GM23338 (cell line): Measurements from ENCODE around the gene MAPK14. TPM values are rescaled to one million over a fixed set of nuclear protein-coding genes. Genes with fewer than 3 reads are reported as not detected.

Experiments used
- ATAC-seq: fragments of 200-7000 bp; cut with Tn5 transposase; 3 replicates; pipeline ENCODE4 v1.9.1; 2020
- DNase-seq: peaks from one replicate; pipeline ENCODE4 v3.0.0-alpha.2; 2015; ENCODE audit warnings: low spot score
- H2AFZ ChIP-seq: fragments of 200-600 bp; sonication (generic); 2 replicates; pipeline ENCODE4 v1.8.0; 2016; ENCODE audit warnings: antibody characterized with exemption, mild to moderate bottlenecking, moderate library complexity
- H3F3A ChIP-seq: fragments of 200-600 bp; sonication (generic); replicated peaks from 2 replicates; pipeline ENCODE4 v1.8.0; 2017; ENCODE audit warnings: antibody characterized with exemption, mixed run types, low read depth
- H3K27ac ChIP-seq: fragments of 200-600 bp; sonication (generic); 2 replicates; pipeline ENCODE4 v1.6.1; 2016; ENCODE audit warnings: low read depth
- H3K27me3 ChIP-seq: fragments of 200-600 bp; sonication (generic); 2 replicates; pipeline ENCODE4 v1.8.0; 2016; ENCODE audit warnings: mild to moderate bottlenecking, mixed run types, moderate library complexity; ENCODE audit not compliant: insufficient read depth
- H3K36me3 ChIP-seq: fragments of 200-600 bp; sonication (generic); 2 replicates; pipeline ENCODE4 v1.8.0; 2016; ENCODE audit warnings: mild to moderate bottlenecking; ENCODE audit not compliant: insufficient read depth
- H3K4me1 ChIP-seq: fragments of 200-600 bp; sonication (generic); 2 replicates; pipeline ENCODE4 v1.8.0; 2016; ENCODE audit warnings: mild to moderate bottlenecking, moderate library complexity; ENCODE audit not compliant: insufficient read depth
- H3K4me2 ChIP-seq: fragments of 200-600 bp; sonication (generic); 2 replicates; pipeline ENCODE4 v1.7.1; 2017; ENCODE audit warnings: mixed run types
- H3K4me3 ChIP-seq: fragments of 200-600 bp; sonication (generic); 2 replicates; pipeline ENCODE4 v1.6.1; 2016; ENCODE audit warnings: mixed run types
- H3K79me2 ChIP-seq: fragments of 200-600 bp; sonication (generic); replicated peaks from 2 replicates; pipeline ENCODE4 v1.8.0; 2017; ENCODE audit warnings: mild to moderate bottlenecking; ENCODE audit not compliant: insufficient read depth
- H3K9me2 ChIP-seq: fragments of 200-600 bp; sonication (generic); 2 replicates; pipeline ENCODE4 v1.8.0; 2017; ENCODE audit not compliant: insufficient read depth
- H4K20me1 ChIP-seq: fragments of 200-600 bp; sonication (generic); replicated peaks from 2 replicates; pipeline ENCODE4 v1.8.0; 2017; ENCODE audit warnings: mild to moderate bottlenecking; ENCODE audit not compliant: insufficient read depth
- H3K27ac Mint-ChIP-seq: 2 replicates; pipeline ENCODE4 v1.8.0; 2020; ENCODE audit warnings: inconsistent platforms, mild to moderate bottlenecking, moderate library complexity, mixed read lengths
- H3K27me3 Mint-ChIP-seq: 3 replicates; pipeline ENCODE4 v1.8.0; 2022; ENCODE audit warnings: low read depth, mild to moderate bottlenecking, moderate library complexity, mixed read lengths, inconsistent platforms; ENCODE audit not compliant: insufficient read depth, poor library complexity
- H3K36me3 Mint-ChIP-seq: 3 replicates; pipeline ENCODE4 v1.8.0; 2021; ENCODE audit warnings: low read depth, mild to moderate bottlenecking, inconsistent platforms, moderate library complexity, mixed read lengths
- H3K4me1 Mint-ChIP-seq: 3 replicates; pipeline ENCODE4 v1.8.0; 2020; ENCODE audit warnings: mild to moderate bottlenecking, inconsistent platforms, mixed read lengths
- H3K4me3 Mint-ChIP-seq: 3 replicates; pipeline ENCODE4 v1.8.0; 2021; ENCODE audit warnings: moderate library complexity, mild to moderate bottlenecking, inconsistent platforms, mixed read lengths
- H3K9me3 Mint-ChIP-seq: 3 replicates; pipeline ENCODE4 v1.8.0; 2020; ENCODE audit warnings: moderate library complexity, mild to moderate bottlenecking, inconsistent platforms, mixed read lengths
- CREB1 ChIP-seq: fragments of 250-450 bp; sonication (Bioruptor Pico); IDR thresholded peaks from 2 replicates; pipeline ENCODE4 v1.5.0; 2020; ENCODE audit warnings: low read depth, mild to moderate bottlenecking, moderate library complexity
- EZH2 ChIP-seq: fragments of 200-600 bp; sonication (generic); IDR thresholded peaks from one replicate; pipeline ENCODE4 v1.8.0; 2017; ENCODE audit warnings: antibody characterized with exemption, mild to moderate bottlenecking, low read depth; ENCODE audit not compliant: unreplicated experiment
- EZH2phosphoT487 ChIP-seq: fragments of 200-600 bp; sonication (generic); IDR thresholded peaks from one replicate; pipeline ENCODE4 v1.8.1; 2018; ENCODE audit warnings: antibody characterized with exemption; ENCODE audit not compliant: unreplicated experiment
- JUNB ChIP-seq: IDR thresholded peaks from one replicate; pipeline ENCODE4 v1.6.1; 2016; ENCODE audit warnings: antibody characterized with exemption; ENCODE audit not compliant: unreplicated experiment
- NANOG ChIP-seq: IDR thresholded peaks from 2 replicates; pipeline ENCODE4 v1.6.1; 2016; ENCODE audit warnings: antibody characterized with exemption, borderline replicate concordance
- POLR2AphosphoS5 ChIP-seq: IDR thresholded peaks from 2 replicates; pipeline ENCODE4 v1.6.1; 2016; ENCODE audit warnings: antibody characterized with exemption, low read depth
- STAT1 ChIP-seq: IDR thresholded peaks from one replicate; pipeline ENCODE4 v1.6.1; 2016; ENCODE audit warnings: antibody characterized with exemption; ENCODE audit not compliant: unreplicated experiment
- ZNF114 ChIP-seq: fragments of 250-450 bp; sonication (Bioruptor Pico); IDR thresholded peaks from 2 replicates; pipeline ENCODE4 v1.5.0; 2020; ENCODE audit warnings: mild to moderate bottlenecking, moderate library complexity
- ZNF331 ChIP-seq: fragments of 250-450 bp; sonication (Bioruptor Pico); IDR thresholded peaks from 2 replicates; pipeline ENCODE4 v1.5.0; 2020; ENCODE audit warnings: low read depth, mild to moderate bottlenecking, moderate library complexity
- polyA plus RNA-seq: library from polyadenylated mRNA; unstranded; fragments of >200 nt; fragmentation: Nextera tagmentation; extraction: Ambion mirVana; gene quantifications from 2 replicates; pipeline ENCODE4 v1.2.1, GENCODE V29; 2016
- total RNA-seq: library from RNA; depleted of rRNA; stranded (reverse); fragments of >200 nt; shearing (Covaris generic); gene quantifications from 2 replicates; pipeline ENCODE4 v1.2.3, GENCODE V29; 2014
- TF ChIP-seq, protein P1 (sequence below), 2 experiments: fragments of 200-600 bp in 1 of 2; sonication (generic) in 1 of 2; conservative IDR thresholded peaks; 2 replicates each; pipeline versions ENCODE4 v1.5.1 to v1.6.1; 2016 to 2017; ENCODE audit warnings: antibody characterized with exemption in 2 of 2, low read depth in 2 of 2, mild to moderate bottlenecking in 2 of 2, moderate library complexity in 1 of 2
- TF ChIP-seq, protein P2 (sequence below): IDR thresholded peaks from one replicate; pipeline ENCODE4 v1.6.1; 2018; ENCODE audit warnings: antibody characterized with exemption; ENCODE audit not compliant: unreplicated experiment
- TF ChIP-seq, protein P3 (sequence below): IDR thresholded peaks from 2 replicates; pipeline ENCODE4 v1.6.1; 2016; ENCODE audit warnings: antibody characterized with exemption
- TF ChIP-seq, protein P4 (sequence below): fragments of 250-450 bp; sonication (Bioruptor Pico); IDR thresholded peaks from 2 replicates; pipeline ENCODE4 v1.5.0; 2020; ENCODE audit warnings: mild to moderate bottlenecking, moderate library complexity

The MAPK14 gene
- total and polyA plus RNA-seq, 2 experiments from 2014 or later = 8.8 to 44.5 TPM

DNA sequence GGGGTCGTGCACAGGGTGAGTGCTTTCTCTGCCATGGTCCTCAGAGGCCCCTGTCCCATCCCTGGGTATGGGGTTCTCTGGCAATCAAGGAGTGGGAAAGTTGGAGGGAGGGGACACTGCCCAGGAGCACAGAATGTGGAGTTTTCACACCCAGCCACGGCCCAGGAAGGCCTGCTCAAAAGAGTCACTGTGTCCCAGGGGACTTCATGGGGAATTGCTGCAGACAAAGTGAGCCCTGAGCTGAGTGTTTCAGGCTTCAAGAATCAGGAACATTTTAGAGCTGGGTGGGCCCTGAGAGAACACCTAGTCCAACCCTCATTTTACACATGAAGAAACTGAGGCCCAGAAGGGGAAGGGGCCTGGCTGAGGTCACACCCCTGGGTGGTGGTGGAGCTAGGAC is 108.4 kb downstream of the MAPK14 start:
- H3K27ac Mint-ChIP-seq = no peak overlapping the region
- H3F3A ChIP-seq = 0 out of 2 replicates have a peak, but pooled peaks cover 4% of the 10 kb centered on the region
- no peaks in the 10 kb centered on the region for H4K20me1 ChIP-seq
- no peak overlapping the region for H3K4me3 Mint-ChIP-seq
- ATAC-seq (no peak), DNase-seq (no peak)
- H3K4me2 ChIP-seq = no peak overlapping the region
- H3K36me3 ChIP-seq = no peaks in the 10 kb centered on the region
- H3K27me3 ChIP-seq = peaks cover under 1% of the 10 kb centered on the region; the same call in 1 of the 2 replicates
- peaks cover 34% of the 10 kb centered on the region for H3K4me1 ChIP-seq
- H3K9me3 Mint-ChIP-seq = no peaks in the 10 kb centered on the region
- peaks cover 33% of the 10 kb centered on the region for H3K4me1 Mint-ChIP-seq
- peaks cover 9% of the 10 kb centered on the region for H3K27me3 Mint-ChIP-seq
- H3K4me3 ChIP-seq = no peak overlapping the region
- no peak for TF ChIP-seq JUNB
- TF ChIP-seq, protein P1, sequence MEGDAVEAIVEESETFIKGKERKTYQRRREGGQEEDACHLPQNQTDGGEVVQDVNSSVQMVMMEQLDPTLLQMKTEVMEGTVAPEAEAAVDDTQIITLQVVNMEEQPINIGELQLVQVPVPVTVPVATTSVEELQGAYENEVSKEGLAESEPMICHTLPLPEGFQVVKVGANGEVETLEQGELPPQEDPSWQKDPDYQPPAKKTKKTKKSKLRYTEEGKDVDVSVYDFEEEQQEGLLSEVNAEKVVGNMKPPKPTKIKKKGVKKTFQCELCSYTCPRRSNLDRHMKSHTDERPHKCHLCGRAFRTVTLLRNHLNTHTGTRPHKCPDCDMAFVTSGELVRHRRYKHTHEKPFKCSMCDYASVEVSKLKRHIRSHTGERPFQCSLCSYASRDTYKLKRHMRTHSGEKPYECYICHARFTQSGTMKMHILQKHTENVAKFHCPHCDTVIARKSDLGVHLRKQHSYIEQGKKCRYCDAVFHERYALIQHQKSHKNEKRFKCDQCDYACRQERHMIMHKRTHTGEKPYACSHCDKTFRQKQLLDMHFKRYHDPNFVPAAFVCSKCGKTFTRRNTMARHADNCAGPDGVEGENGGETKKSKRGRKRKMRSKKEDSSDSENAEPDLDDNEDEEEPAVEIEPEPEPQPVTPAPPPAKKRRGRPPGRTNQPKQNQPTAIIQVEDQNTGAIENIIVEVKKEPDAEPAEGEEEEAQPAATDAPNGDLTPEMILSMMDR (conservative IDR thresholded peaks at IDR 0.05; ENCODE audit: low read depth in 2 of 2) = no peak
- TF ChIP-seq CREB1 (CRISPR knock-in tag) = no peak
- no peak for TF ChIP-seq ZNF331 (CRISPR knock-in tag)
- TF ChIP-seq STAT1 = no peak
- no peak for TF ChIP-seq NANOG
- no peak for TF ChIP-seq EZH2phosphoT487
- TF ChIP-seq ZNF114 (CRISPR knock-in tag) = no peak
- no peak for TF ChIP-seq POLR2AphosphoS5
- TF ChIP-seq, protein P2, sequence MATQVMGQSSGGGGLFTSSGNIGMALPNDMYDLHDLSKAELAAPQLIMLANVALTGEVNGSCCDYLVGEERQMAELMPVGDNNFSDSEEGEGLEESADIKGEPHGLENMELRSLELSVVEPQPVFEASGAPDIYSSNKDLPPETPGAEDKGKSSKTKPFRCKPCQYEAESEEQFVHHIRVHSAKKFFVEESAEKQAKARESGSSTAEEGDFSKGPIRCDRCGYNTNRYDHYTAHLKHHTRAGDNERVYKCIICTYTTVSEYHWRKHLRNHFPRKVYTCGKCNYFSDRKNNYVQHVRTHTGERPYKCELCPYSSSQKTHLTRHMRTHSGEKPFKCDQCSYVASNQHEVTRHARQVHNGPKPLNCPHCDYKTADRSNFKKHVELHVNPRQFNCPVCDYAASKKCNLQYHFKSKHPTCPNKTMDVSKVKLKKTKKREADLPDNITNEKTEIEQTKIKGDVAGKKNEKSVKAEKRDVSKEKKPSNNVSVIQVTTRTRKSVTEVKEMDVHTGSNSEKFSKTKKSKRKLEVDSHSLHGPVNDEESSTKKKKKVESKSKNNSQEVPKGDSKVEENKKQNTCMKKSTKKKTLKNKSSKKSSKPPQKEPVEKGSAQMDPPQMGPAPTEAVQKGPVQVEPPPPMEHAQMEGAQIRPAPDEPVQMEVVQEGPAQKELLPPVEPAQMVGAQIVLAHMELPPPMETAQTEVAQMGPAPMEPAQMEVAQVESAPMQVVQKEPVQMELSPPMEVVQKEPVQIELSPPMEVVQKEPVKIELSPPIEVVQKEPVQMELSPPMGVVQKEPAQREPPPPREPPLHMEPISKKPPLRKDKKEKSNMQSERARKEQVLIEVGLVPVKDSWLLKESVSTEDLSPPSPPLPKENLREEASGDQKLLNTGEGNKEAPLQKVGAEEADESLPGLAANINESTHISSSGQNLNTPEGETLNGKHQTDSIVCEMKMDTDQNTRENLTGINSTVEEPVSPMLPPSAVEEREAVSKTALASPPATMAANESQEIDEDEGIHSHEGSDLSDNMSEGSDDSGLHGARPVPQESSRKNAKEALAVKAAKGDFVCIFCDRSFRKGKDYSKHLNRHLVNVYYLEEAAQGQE = no peak
- TF ChIP-seq EZH2 = no peak
- TF ChIP-seq, protein P3, sequence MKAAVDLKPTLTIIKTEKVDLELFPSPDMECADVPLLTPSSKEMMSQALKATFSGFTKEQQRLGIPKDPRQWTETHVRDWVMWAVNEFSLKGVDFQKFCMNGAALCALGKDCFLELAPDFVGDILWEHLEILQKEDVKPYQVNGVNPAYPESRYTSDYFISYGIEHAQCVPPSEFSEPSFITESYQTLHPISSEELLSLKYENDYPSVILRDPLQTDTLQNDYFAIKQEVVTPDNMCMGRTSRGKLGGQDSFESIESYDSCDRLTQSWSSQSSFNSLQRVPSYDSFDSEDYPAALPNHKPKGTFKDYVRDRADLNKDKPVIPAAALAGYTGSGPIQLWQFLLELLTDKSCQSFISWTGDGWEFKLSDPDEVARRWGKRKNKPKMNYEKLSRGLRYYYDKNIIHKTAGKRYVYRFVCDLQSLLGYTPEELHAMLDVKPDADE = no peak
- TF ChIP-seq, protein P4, sequence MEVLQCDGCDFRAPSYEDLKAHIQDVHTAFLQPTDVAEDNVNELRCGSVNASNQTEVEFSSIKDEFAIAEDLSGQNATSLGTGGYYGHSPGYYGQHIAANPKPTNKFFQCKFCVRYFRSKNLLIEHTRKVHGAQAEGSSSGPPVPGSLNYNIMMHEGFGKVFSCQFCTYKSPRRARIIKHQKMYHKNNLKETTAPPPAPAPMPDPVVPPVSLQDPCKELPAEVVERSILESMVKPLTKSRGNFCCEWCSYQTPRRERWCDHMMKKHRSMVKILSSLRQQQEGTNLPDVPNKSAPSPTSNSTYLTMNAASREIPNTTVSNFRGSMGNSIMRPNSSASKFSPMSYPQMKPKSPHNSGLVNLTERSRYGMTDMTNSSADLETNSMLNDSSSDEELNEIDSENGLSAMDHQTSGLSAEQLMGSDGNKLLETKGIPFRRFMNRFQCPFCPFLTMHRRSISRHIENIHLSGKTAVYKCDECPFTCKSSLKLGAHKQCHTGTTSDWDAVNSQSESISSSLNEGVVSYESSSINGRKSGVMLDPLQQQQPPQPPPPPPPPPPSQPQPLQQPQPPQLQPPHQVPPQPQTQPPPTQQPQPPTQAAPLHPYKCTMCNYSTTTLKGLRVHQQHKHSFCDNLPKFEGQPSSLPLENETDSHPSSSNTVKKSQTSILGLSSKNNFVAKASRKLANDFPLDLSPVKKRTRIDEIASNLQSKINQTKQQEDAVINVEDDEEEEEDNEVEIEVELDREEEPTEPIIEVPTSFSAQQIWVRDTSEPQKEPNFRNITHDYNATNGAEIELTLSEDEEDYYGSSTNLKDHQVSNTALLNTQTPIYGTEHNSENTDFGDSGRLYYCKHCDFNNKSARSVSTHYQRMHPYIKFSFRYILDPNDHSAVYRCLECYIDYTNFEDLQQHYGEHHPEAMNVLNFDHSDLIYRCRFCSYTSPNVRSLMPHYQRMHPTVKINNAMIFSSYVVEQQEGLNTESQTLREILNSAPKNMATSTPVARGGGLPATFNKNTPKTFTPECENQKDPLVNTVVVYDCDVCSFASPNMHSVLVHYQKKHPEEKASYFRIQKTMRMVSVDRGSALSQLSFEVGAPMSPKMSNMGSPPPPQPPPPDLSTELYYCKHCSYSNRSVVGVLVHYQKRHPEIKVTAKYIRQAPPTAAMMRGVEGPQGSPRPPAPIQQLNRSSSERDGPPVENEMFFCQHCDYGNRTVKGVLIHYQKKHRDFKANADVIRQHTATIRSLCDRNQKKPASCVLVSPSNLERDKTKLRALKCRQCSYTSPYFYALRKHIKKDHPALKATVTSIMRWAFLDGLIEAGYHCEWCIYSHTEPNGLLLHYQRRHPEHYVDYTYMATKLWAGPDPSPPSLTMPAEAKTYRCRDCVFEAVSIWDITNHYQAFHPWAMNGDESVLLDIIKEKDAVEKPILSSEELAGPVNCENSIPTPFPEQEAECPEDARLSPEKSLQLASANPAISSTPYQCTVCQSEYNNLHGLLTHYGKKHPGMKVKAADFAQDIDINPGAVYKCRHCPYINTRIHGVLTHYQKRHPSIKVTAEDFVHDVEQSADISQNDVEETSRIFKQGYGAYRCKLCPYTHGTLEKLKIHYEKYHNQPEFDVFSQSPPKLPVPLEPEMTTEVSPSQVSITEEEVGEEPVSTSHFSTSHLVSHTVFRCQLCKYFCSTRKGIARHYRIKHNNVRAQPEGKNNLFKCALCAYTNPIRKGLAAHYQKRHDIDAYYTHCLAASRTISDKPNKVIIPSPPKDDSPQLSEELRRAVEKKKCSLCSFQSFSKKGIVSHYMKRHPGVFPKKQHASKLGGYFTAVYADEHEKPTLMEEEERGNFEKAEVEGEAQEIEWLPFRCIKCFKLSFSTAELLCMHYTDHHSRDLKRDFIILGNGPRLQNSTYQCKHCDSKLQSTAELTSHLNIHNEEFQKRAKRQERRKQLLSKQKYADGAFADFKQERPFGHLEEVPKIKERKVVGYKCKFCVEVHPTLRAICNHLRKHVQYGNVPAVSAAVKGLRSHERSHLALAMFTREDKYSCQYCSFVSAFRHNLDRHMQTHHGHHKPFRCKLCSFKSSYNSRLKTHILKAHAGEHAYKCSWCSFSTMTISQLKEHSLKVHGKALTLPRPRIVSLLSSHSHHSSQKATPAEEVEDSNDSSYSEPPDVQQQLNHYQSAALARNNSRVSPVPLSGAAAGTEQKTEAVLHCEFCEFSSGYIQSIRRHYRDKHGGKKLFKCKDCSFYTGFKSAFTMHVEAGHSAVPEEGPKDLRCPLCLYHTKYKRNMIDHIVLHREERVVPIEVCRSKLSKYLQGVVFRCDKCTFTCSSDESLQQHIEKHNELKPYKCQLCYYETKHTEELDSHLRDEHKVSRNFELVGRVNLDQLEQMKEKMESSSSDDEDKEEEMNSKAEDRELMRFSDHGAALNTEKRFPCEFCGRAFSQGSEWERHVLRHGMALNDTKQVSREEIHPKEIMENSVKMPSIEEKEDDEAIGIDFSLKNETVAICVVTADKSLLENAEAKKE = no peak
- H2AFZ ChIP-seq = no peak overlapping the region
- H3K27ac ChIP-seq = no peak overlapping the region
- no peaks in the 10 kb centered on the region for H3K79me2 ChIP-seq
- H3K9me2 ChIP-seq = no peaks in the 10 kb centered on the region
- no peaks in the 10 kb centered on the region; the same call in 2 of the 3 replicates for H3K36me3 Mint-ChIP-seq
